DMS79 treated with DMSO at 0.1 percent for 48 hours (cell line): ENCODE measurements around the gene NPIPB2.

Experiments used
- DNase-seq: peaks from one replicate; lab custom pipeline; 2025; lab: John Stamatoyannopoulos, UW

Gene NPIPB2

GRCh38 chr16:11896486-11897176 is 45.2 kb downstream of the NPIPB2 start:
- DNase-seq = peak; percentile 52

GRCh38 chr16:11893571-11893970 is 48.3 kb downstream of the NPIPB2 start:
- no peak for DNase-seq

GRCh38 chr16:11892761-11893160 is 49.1 kb downstream of the NPIPB2 start:
- DNase-seq = no peak

- no peak for DNase-seq
Measured at GRCh38 chr16:11890231-11890965, 51.4 kb downstream of the NPIPB2 start.

GRCh38 chr16:11886881-11887280 is 55.0 kb downstream of the NPIPB2 start:
- no peak for DNase-seq

GRCh38 chr16:11884035-11884434 is 57.8 kb downstream of the NPIPB2 start:
- DNase-seq = no peak

- DNase-seq = no peak
Measured at GRCh38 chr16:11880007-11880406, 61.8 kb downstream of the NPIPB2 start.

- no peak for DNase-seq
Measured at GRCh38 chr16:11877374-11877773, 64.5 kb downstream of the NPIPB2 start.
